Measurements from ENCODE around the gene CFAP157. TPM values are rescaled to one million over a fixed set of nuclear protein-coding genes. Genes with fewer than 3 reads are reported as not detected.
A peak's percentile ranks its signal among the peaks of the same experiment; 100 is the strongest.

The CFAP157 gene
- total and polyA plus RNA-seq, 2 of the 13 experiments (the other 11 are each of a cell fraction or from before 2014, with no cell fraction given) = 0.07 TPM; not detected in 1

DNA sequence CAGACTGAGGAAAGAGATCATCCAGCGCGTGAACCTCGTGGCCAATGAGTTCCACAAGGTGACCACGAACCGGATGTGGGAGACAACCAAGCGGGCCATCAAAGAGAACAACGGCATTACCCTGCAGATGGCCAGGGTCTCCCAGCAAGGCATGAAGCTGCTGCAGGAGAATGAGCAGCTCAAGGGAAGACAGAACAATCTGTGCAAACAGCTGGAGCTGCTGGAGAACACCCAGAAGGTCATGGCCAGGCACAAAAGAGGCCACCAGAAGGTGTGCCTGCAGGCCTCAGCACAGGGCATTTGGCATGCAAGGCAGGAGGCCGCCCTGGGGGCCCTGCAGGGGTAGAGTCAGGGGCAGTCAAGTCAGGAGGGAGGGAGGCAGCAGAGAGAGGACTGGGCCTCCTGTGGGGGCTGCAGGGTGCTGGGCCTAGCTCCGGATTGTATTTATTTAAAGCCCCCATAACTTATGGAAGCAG lies 4.5 kb downstream of the CFAP157 start (continued):
- TF ChIP-seq, protein P1, sequence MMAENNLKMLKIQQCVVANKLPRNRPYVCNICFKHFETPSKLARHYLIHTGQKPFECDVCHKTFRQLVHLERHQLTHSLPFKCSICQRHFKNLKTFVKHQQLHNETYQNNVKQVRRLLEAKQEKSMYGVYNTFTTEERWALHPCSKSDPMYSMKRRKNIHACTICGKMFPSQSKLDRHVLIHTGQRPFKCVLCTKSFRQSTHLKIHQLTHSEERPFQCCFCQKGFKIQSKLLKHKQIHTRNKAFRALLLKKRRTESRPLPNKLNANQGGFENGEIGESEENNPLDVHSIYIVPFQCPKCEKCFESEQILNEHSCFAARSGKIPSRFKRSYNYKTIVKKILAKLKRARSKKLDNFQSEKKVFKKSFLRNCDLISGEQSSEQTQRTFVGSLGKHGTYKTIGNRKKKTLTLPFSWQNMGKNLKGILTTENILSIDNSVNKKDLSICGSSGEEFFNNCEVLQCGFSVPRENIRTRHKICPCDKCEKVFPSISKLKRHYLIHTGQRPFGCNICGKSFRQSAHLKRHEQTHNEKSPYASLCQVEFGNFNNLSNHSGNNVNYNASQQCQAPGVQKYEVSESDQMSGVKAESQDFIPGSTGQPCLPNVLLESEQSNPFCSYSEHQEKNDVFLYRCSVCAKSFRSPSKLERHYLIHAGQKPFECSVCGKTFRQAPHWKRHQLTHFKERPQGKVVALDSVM (CRISPR knock-in tag; IDR thresholded peaks at IDR 0.05) = peak; percentile 60; the same call in 1 of the 2 replicates
- TF ChIP-seq GFI1 (CRISPR knock-in tag; IDR thresholded peaks at IDR 0.05; ENCODE audit: borderline replicate concordance) (peak; percentile 24; the same call in 1 of the 2 replicates), ZNF292 (CRISPR knock-in tag; IDR thresholded peaks at IDR 0.05; ENCODE audit: borderline replicate concordance, low read depth) (no peak), ZFP37 (CRISPR knock-in tag; IDR thresholded peaks at IDR 0.05; ENCODE audit: borderline replicate concordance) (0 out of 2 replicates have a peak, but pooled peaks have one; percentile 27), RXRA (CRISPR knock-in tag; IDR thresholded peaks at IDR 0.05) (0 out of 2 replicates have a peak, but pooled peaks have one; percentile 40), ZFX (CRISPR knock-in tag; IDR thresholded peaks at IDR 0.05; ENCODE audit: low read depth) (peak; percentile 66), NR2F6 (IDR thresholded peaks at IDR 0.05) (peak; percentile 76), NR2F6 (CRISPR knock-in tag; IDR thresholded peaks at IDR 0.05) (peak; percentile 63; the same call in 1 of the 2 replicates), KDM5B (CRISPR knock-in tag; IDR thresholded peaks at IDR 0.05; ENCODE audit: borderline replicate concordance) (no peak)
- TF ChIP-seq, protein P2, sequence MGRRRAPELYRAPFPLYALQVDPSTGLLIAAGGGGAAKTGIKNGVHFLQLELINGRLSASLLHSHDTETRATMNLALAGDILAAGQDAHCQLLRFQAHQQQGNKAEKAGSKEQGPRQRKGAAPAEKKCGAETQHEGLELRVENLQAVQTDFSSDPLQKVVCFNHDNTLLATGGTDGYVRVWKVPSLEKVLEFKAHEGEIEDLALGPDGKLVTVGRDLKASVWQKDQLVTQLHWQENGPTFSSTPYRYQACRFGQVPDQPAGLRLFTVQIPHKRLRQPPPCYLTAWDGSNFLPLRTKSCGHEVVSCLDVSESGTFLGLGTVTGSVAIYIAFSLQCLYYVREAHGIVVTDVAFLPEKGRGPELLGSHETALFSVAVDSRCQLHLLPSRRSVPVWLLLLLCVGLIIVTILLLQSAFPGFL (CRISPR knock-in tag; IDR thresholded peaks at IDR 0.05) = no peak
- TF ChIP-seq, protein P3, sequence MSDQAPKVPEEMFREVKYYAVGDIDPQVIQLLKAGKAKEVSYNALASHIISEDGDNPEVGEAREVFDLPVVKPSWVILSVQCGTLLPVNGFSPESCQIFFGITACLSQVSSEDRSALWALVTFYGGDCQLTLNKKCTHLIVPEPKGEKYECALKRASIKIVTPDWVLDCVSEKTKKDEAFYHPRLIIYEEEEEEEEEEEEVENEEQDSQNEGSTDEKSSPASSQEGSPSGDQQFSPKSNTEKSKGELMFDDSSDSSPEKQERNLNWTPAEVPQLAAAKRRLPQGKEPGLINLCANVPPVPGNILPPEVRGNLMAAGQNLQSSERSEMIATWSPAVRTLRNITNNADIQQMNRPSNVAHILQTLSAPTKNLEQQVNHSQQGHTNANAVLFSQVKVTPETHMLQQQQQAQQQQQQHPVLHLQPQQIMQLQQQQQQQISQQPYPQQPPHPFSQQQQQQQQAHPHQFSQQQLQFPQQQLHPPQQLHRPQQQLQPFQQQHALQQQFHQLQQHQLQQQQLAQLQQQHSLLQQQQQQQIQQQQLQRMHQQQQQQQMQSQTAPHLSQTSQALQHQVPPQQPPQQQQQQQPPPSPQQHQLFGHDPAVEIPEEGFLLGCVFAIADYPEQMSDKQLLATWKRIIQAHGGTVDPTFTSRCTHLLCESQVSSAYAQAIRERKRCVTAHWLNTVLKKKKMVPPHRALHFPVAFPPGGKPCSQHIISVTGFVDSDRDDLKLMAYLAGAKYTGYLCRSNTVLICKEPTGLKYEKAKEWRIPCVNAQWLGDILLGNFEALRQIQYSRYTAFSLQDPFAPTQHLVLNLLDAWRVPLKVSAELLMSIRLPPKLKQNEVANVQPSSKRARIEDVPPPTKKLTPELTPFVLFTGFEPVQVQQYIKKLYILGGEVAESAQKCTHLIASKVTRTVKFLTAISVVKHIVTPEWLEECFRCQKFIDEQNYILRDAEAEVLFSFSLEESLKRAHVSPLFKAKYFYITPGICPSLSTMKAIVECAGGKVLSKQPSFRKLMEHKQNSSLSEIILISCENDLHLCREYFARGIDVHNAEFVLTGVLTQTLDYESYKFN (CRISPR knock-in tag; conservative IDR thresholded peaks at IDR 0.05) = peak; percentile 54
